Fibroblast of pulmonary artery (primary cell): Measurements from ENCODE around the gene CCDC88A.

ENCODE experiments used
- DNase-seq: peaks from one replicate; pipeline ENCODE4 v3.0.0-alpha.2; 2010; ENCODE audit warnings: low read depth
- H3K4me3 ChIP-seq: replicated peaks from 2 replicates; pipeline ENCODE4 v1.5.1; 2011; ENCODE audit warnings: low read depth, mild to moderate bottlenecking, control low read depth, low read length, moderate library complexity
- CTCF ChIP-seq: IDR thresholded peaks from 2 replicates; pipeline ENCODE4 v1.5.1; 2011; ENCODE audit warnings: mild to moderate bottlenecking, control low read depth, low read length, inconsistent platforms; ENCODE audit errors: missing control alignments

Gene CCDC88A

GRCh38 chr2:55437515-55438390, 18.1 kb upstream of the CCDC88A start:
- no peak for DNase-seq
- no peak for TF ChIP-seq CTCF
- H3K4me3 ChIP-seq, result no peak overlapping the region

GRCh38 chr2:55431982-55432627, 12.4 kb upstream of the CCDC88A start:
- peak; percentile 69 for DNase-seq
- TF ChIP-seq CTCF, result peak; percentile 78
- H3K4me3 ChIP-seq, result no peak overlapping the region

GRCh38 chr2:55430211-55430975, 10.7 kb upstream of the CCDC88A start:
- no peak overlapping the region for H3K4me3 ChIP-seq
- TF ChIP-seq CTCF, result no peak
- DNase-seq, result no peak

GRCh38 chr2:55428258-55428657, 8.6 kb upstream of the CCDC88A start:
- TF ChIP-seq CTCF, result no peak
- DNase-seq, result no peak
- H3K4me3 ChIP-seq, result no peak overlapping the region

GRCh38 chr2:55425431-55425831, 5.8 kb upstream of the CCDC88A start:
- no peak for TF ChIP-seq CTCF
- no peak overlapping the region for H3K4me3 ChIP-seq
- DNase-seq, result peak; percentile 91

GRCh38 chr2:55422876-55423665, 3.4 kb upstream of the CCDC88A start:
- no peak for DNase-seq
- H3K4me3 ChIP-seq, result no peak overlapping the region
- no peak for TF ChIP-seq CTCF
